ENCODE data around the gene CYP3A5.
"Not testable (repeated sequence)": the region's sequence is repeated elsewhere in the genome, so short reads cannot be mapped to it uniquely, and the experiment has no call there.

Gene CYP3A5

DNA sequence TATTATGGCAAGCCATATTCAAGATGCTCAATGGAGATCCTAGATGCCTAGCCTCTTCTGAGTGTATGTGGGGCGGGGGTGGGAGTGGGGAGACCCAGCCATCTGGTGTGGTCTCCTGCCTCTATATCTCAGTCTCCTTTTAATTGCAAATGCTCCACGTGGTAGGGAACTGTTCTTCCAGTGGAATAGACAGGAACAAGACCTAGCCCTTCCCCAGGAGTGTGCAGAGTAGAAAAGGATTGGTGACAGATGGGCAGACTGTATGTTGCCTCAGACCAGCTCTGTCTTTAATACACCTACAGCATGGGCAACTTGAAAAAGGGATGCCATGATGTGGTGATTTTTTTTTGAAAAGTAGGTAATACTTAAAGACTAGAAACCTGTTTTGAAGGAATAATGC lies 12.6 kb downstream of the CYP3A5 start:
- Mint-ChIP-seq H3K27me3 (no peaks in the 10 kb centered on the region), H3K4me1 (ENCODE audit: low read depth) (peaks cover 12% of the 10 kb centered on the region), H3K4me3 (no peak overlapping the region), H3K9me3 (no peaks in the 10 kb centered on the region), H3K27ac (no peak overlapping the region), H3K36me3 (ENCODE audit: low read depth) (peaks cover 51% of the 10 kb centered on the region)
- no peak for DNase-seq

DNA sequence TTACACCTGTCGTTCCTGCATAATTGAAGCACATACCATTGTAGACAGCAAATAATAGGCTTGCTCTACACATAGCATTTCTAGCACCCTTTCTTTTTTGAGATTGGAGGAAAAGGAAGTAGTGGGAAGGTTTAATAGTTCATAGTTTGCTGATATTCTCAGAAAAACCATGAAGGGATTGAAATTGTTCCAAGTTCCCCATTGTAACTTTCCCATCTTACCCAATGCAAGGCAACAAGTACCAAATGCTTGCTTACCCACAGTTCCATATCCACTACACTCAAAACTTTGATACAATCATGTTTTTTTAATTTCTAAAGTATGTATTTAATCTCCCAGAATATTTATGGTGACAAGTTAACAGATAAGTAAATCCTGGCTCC lies 13.8 kb downstream of the CYP3A5 start:
- Mint-ChIP-seq H3K9me3 (no peaks in the 10 kb centered on the region), H3K36me3 (ENCODE audit: low read depth) (peaks cover 56% of the 10 kb centered on the region), H3K4me3 (no peak overlapping the region), H3K27me3 (no peaks in the 10 kb centered on the region), H3K27ac (peak overlapping the region; percentile 22), H3K4me1 (ENCODE audit: low read depth) (peaks cover 11% of the 10 kb centered on the region)
- DNase-seq: no peak

DNA sequence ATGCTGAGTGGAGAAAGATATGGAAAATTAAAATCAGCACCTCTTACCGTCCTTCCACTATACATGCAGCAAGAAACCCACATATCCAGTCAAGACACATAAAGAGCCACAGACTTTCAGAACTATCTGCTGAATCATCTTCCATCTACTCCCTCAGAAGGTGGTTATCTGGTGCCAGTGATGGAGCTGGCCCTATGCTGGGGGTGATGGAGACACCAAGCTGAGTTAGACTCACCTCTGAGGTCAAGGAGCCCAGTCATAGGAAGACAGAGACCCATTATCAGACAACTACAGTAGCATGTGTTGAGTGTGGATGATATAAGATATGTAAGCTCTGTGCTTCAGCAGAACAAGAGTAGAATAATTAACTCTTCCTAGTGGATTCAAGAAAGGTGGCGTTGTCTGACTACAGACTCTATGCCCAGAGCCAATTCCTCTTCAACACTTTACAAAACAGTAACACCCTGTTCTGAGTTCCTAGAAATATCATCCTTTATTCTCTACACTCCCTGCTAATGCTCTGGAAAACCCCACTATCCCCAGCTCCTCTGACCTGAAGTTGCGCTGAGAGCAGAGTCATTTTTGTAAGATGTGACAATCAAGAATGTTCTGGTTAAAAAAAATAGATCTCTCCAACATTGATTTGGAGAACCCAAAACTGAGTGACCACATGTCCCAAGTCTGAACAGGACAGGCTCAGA lies 14.3 kb downstream of the CYP3A5 start:
- no peaks in the 10 kb centered on the region for H3K9me3 Mint-ChIP-seq
- peaks cover 60% of the 10 kb centered on the region for H3K36me3 Mint-ChIP-seq (ENCODE audit: low read depth)
- DNase-seq: no peak
- H3K27ac Mint-ChIP-seq: peak overlapping the region; percentile 22
- no peaks in the 10 kb centered on the region for H3K27me3 Mint-ChIP-seq
- peaks cover 11% of the 10 kb centered on the region for H3K4me1 Mint-ChIP-seq (ENCODE audit: low read depth)
- no peak overlapping the region for H3K4me3 Mint-ChIP-seq

DNA sequence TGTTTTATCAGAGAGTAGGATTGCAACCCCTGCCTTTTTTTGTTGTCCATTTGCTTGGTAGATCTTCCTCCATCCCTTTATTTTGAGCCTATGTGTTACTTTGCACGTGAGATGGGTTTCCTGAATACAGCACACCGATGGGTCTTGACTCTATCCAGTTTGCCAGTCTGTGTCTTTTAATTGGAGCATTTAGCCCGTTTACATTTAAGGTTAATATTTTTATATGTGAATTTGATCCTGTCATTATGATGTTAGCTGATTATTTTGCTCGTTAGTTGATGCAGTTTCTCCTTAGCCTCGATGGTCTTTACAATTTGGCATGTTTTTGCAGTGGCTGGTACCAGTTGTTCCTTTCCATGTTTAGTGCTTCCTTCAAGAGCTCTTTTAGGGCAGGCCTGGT lies 21.9 kb downstream of the CYP3A5 start:
- H3K4me1 Mint-ChIP-seq (ENCODE audit: low read depth); H3K27ac Mint-ChIP-seq; DNase-seq; H3K4me3 Mint-ChIP-seq; H3K27me3 Mint-ChIP-seq; H3K9me3 Mint-ChIP-seq: not testable (repeated sequence)
- peaks cover 57% of the 10 kb centered on the region for H3K36me3 Mint-ChIP-seq (ENCODE audit: low read depth)

DNA sequence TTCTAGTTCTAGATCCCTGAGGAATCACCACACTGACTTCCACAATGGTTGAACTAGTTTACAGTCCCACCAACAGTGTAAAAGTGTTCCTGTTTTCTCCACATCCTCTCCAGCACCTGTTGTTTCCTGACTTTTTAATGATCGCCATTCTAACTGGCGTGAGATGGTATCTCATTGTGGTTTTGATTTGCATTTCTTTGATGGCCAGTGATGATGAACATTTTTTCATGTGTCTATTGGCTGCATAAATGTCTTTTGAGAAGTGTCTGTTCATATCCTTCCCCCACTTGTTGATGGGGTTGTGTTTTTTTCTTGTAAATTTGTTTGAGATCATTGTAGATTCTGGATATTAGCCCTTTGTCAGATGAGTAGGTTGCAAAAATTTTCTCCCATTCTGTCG lies 25.2 kb downstream of the CYP3A5 start:
- H3K27me3 Mint-ChIP-seq; H3K27ac Mint-ChIP-seq; H3K4me3 Mint-ChIP-seq; H3K9me3 Mint-ChIP-seq; DNase-seq; H3K4me1 Mint-ChIP-seq (ENCODE audit: low read depth): not testable (repeated sequence)
- H3K36me3 Mint-ChIP-seq (ENCODE audit: low read depth): peaks cover 53% of the 10 kb centered on the region

DNA sequence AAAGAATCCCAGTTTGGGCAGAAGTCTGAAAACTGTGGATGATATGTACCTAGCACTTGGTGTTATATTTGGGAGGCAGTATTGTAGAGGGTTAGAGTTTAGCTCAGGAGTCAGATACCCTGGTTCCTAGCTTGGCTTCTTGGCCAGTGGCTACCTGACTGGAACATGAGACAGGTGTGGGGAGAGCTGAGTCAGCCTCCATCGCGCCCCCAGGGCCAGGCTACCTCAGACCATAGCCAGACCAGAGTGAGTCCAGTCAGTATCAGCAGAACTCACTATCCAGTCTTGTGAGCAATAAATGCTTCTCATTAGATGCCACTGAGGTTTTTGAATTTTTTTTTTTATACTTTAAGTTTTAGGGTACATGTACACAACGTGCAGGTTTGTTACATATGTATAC lies 26.0 kb downstream of the CYP3A5 start:
- DNase-seq: no peak
- Mint-ChIP-seq H3K4me3 (no peak overlapping the region), H3K27ac (no peak overlapping the region), H3K27me3 (no peaks in the 10 kb centered on the region), H3K9me3 (no peaks in the 10 kb centered on the region), H3K4me1 (ENCODE audit: low read depth) (peaks cover 16% of the 10 kb centered on the region), H3K36me3 (ENCODE audit: low read depth) (peaks cover 55% of the 10 kb centered on the region)

DNA sequence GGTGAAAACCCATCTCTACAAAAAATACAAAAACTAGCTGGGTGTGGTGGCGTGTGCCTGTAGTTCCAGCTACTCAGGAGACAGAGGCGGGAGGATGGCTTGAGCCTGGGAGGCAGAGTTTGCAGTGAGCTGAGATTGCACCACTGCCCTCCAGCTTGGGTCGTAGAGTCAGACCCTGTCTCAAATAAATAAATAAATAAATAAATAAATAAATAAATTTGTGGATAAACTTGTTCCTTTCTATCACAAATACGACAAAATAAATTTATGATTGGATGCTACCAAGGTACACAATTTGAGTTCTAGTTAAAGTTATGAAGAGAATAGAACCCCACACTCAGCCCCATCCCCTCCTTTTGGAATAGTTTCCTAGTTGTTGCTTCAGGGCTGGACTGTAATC lies 26.5 kb downstream of the CYP3A5 start:
- H3K4me3 Mint-ChIP-seq, H3K27me3 Mint-ChIP-seq, DNase-seq, H3K27ac Mint-ChIP-seq, H3K9me3 Mint-ChIP-seq: not testable (repeated sequence)
- H3K36me3 Mint-ChIP-seq (ENCODE audit: low read depth): peaks cover 52% of the 10 kb centered on the region
- peaks cover 19% of the 10 kb centered on the region for H3K4me1 Mint-ChIP-seq (ENCODE audit: low read depth)

DNA sequence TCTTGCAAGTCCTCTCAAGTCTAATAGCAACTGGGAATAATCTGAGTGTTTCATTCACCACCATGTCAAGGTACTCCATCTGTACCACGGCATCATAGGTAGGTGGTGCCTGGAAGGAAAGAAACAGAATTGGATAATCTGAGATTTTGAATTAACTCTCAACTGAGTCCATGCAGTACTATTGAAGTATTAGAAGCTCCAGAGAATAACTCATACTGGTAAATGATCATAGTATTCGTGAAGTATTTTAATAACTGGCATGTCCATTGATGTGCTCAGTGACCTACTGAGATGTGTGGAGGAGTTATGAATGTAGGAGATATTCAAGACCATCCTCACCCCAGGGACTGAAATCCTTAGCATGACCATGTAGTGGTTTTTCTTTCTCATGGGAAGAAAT lies 27.1 kb downstream of the CYP3A5 start:
- Mint-ChIP-seq H3K36me3 (ENCODE audit: low read depth) (peaks cover 53% of the 10 kb centered on the region), H3K27ac (no peak overlapping the region), H3K27me3 (no peaks in the 10 kb centered on the region), H3K9me3 (no peaks in the 10 kb centered on the region), H3K4me1 (ENCODE audit: low read depth) (peaks cover 23% of the 10 kb centered on the region), H3K4me3 (no peak overlapping the region)
- DNase-seq: no peak

DNA sequence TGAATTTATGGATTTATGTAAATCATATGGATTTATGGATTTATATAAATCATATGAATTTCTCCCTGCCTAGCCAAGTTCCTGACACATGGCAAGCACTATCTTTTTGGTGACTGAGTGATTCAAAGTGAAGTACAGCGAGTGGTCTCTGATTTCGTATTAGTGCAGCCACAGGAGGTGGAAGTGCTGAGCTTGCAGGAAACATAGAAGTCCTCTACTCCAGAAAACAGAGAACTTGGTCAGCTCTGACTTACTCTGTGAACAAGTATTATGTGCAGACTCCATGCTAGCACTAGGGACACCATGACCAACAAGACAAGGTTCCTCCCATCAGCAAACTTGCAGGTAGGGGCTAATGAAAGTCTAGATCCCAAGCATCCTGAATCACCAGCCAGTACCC lies 28.5 kb downstream of the CYP3A5 start:
- no peak for DNase-seq
- no peak overlapping the region for H3K4me3 Mint-ChIP-seq
- peaks cover 22% of the 10 kb centered on the region for H3K4me1 Mint-ChIP-seq (ENCODE audit: low read depth)
- no peak overlapping the region for H3K27ac Mint-ChIP-seq
- peaks cover 61% of the 10 kb centered on the region for H3K36me3 Mint-ChIP-seq (ENCODE audit: low read depth)
- H3K9me3 Mint-ChIP-seq: no peaks in the 10 kb centered on the region
- no peaks in the 10 kb centered on the region for H3K27me3 Mint-ChIP-seq

DNA sequence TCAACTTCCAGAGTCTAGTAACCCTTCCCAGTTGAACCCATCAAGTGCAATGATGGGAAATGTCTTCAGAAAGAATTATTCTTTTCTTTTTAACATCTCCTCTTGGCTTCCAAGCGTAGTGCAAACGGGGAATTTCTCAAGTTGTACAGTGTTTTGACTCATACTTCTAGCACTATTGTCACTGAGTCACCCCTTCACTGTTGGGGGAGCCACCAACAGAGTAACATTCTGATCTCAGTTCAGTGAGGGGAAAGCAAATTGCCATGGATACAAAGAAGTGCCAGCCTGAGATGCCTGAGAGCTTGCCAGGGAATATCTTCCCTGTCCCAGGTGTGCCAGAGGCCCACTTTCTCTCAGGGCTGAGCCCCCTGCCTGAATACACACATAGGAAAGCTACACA lies 31.0 kb downstream of the CYP3A5 start:
- peaks cover 23% of the 10 kb centered on the region for H3K4me1 Mint-ChIP-seq (ENCODE audit: low read depth)
- no peaks in the 10 kb centered on the region for H3K27me3 Mint-ChIP-seq
- peaks cover 70% of the 10 kb centered on the region for H3K36me3 Mint-ChIP-seq (ENCODE audit: low read depth)
- no peaks in the 10 kb centered on the region for H3K9me3 Mint-ChIP-seq
- H3K4me3 Mint-ChIP-seq: no peak overlapping the region
- DNase-seq: no peak
- peak overlapping the region; percentile 58 for H3K27ac Mint-ChIP-seq

DNA sequence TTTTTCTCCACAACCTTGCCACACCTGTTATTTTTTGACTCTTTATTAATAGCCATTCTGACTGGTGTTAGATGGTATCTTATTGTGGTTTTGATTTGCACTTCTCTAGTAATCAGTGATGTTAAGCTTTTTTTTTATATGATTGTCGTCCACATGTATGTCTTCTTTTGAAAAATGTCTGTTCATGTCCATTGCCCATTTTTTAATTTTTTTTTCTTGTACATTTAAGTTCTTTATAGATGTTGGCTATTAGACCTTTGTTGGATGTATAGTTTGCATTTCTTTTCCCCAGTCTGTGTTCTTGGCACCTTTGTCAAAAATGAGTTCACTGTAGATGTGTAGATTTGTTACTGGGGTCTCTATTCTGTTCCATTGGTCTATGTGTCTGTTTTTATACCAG lies 34.2 kb downstream of the CYP3A5 start:
- Mint-ChIP-seq H3K9me3 (no peaks in the 10 kb centered on the region), H3K36me3 (ENCODE audit: low read depth) (peaks cover 77% of the 10 kb centered on the region), H3K27me3 (no peaks in the 10 kb centered on the region)

DNA sequence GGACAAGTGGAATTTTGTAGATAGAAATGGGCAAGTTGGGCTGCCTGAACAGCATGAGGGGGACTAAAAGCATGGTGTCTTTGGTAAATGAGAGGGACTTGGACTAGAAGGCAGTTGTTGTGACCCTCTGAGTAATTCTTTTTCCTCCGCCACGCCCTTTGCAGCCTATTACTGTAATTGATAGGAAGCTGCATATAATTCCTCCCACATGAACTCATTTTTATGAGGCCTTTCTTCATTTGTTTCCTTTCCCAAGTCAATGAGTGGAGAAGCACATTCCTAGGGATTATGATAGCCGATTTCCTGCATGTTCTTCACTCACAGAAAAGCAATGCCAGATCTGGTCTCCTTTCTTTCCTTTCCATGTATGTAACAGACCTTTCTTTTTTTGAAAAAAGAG lies 35.4 kb downstream of the CYP3A5 start:
- no peaks in the 10 kb centered on the region for H3K27me3 Mint-ChIP-seq
- DNase-seq: no peak
- peaks cover 58% of the 10 kb centered on the region for H3K4me1 Mint-ChIP-seq (ENCODE audit: low read depth)
- no peak overlapping the region for H3K4me3 Mint-ChIP-seq
- no peaks in the 10 kb centered on the region for H3K9me3 Mint-ChIP-seq
- peaks cover 79% of the 10 kb centered on the region for H3K36me3 Mint-ChIP-seq (ENCODE audit: low read depth)
- no peak overlapping the region for H3K27ac Mint-ChIP-seq

More for the DNA sequence above, 34.2 kb downstream of the CYP3A5 start:
- DNase-seq: no peak
- no peak overlapping the region for H3K4me3 Mint-ChIP-seq
- H3K4me1 Mint-ChIP-seq (ENCODE audit: low read depth): peaks cover 49% of the 10 kb centered on the region
- H3K27ac Mint-ChIP-seq: no peak overlapping the region

DNA sequence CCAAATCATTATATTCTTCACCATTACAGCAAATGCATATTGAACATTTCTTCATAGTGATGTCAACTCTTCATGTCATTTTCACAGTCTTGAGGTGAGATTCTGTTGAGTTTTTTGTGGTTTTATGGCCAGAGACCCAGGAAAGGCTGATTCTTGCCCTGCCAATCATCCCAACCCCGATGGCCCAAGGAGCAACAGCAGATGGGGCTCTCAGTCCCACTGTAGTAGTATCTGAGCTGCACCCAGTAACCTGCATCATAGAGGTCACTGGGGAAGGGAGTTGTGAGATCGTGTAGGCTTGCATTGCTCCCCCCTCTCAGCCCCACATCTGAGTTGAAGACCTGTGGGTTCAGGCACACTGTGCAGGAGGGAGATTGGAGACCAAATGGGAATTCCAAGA lies 36.3 kb downstream of the CYP3A5 start:
- no peak for DNase-seq
- Mint-ChIP-seq H3K4me3 (no peak overlapping the region), H3K9me3 (no peaks in the 10 kb centered on the region), H3K27ac (no peak overlapping the region), H3K36me3 (ENCODE audit: low read depth) (peaks cover 84% of the 10 kb centered on the region), H3K4me1 (ENCODE audit: low read depth) (peaks cover 59% of the 10 kb centered on the region), H3K27me3 (no peaks in the 10 kb centered on the region)

DNA sequence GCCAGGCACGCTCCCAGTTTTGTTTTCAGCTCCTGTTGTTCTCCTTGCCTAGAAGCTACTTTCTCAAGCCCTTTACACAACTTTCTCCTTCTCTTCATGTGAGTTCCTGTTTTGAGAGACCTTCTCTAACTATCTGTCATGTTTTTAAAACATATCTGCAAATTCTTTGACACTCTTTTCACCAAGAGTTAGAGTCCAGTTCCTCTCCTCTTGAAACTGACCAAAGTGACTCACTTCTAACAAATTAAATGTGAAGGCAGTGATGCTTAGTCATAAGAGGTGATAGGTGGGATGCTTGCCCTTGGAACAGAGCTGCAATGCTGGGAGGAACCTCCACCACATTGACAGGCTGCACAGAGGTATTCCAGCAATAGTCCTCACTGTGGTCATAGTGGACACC lies 37.8 kb downstream of the CYP3A5 start:
- Mint-ChIP-seq H3K9me3 (no peaks in the 10 kb centered on the region), H3K4me1 (ENCODE audit: low read depth) (peaks cover 68% of the 10 kb centered on the region), H3K27me3 (no peaks in the 10 kb centered on the region), H3K4me3 (no peak overlapping the region), H3K27ac (peak overlapping the region; percentile 39), H3K36me3 (ENCODE audit: low read depth) (peaks cover 86% of the 10 kb centered on the region)
- no peak for DNase-seq

DNA sequence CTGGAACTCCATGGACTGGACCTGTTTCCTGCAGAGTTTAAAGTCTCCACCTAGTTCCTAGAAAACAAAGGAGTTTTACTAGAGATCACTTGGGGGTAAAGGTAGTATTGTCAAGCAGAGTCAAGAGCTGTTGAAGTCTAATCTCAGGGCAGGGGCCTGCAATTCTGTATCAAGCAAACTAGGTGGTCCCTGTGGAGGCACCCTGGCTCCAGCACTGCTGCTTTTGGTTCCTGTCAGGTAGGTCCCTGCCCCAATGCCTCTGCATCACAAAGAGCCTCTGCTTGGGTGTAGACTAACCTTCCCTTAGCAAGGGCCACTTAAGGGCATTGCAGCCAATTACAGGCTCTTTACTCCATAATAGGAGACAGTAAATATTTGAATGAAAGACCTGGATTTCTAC lies 40.5 kb downstream of the CYP3A5 start:
- peaks cover 84% of the 10 kb centered on the region for H3K4me1 Mint-ChIP-seq (ENCODE audit: low read depth)
- H3K27me3 Mint-ChIP-seq: no peaks in the 10 kb centered on the region
- DNase-seq: no peak
- H3K4me3 Mint-ChIP-seq: no peak overlapping the region
- peak overlapping the region; percentile 97 for H3K27ac Mint-ChIP-seq
- H3K36me3 Mint-ChIP-seq (ENCODE audit: low read depth): peaks cover 82% of the 10 kb centered on the region
- no peaks in the 10 kb centered on the region for H3K9me3 Mint-ChIP-seq

DNA sequence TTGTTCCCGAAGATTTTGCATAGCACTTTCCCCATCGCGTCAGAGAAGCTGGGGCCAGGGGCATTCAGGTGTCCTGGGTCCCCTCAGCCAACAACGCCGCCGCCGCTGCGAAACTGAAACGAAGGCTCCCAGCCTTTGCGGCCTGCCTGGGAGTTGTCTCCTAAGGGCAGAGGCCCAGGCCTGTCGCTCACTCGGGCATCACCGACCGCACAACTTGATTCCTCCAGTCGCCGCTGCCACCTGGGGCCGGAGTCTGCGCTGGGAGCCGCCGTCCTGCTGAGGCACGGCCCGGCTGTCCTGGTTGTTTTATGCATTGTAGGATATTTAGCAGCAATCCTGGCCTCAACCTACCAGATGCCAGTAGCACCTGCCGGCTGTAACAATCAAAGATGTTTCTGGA lies 41.1 kb downstream of the CYP3A5 start:
- DNase-seq: no peak
- peak overlapping the region; percentile 97 for H3K27ac Mint-ChIP-seq
- H3K27me3 Mint-ChIP-seq: no peaks in the 10 kb centered on the region
- no peak overlapping the region for H3K4me3 Mint-ChIP-seq
- H3K4me1 Mint-ChIP-seq (ENCODE audit: low read depth): peaks cover 84% of the 10 kb centered on the region
- peaks cover 82% of the 10 kb centered on the region for H3K36me3 Mint-ChIP-seq (ENCODE audit: low read depth)
- no peaks in the 10 kb centered on the region for H3K9me3 Mint-ChIP-seq

All from activated T-cell treated with anti-CD3 and anti-CD28 coated beads, Interleukin-2, amount 50 U/mL, for 24 hours (primary cell).